A549 (cell line): Measurements from ENCODE around the gene GPX3.

Experiments
- CTCF ChIP-seq: fragments of >200 bp; sonication (Bioruptor Twin); formaldehyde crosslinking; IDR thresholded peaks from 3 replicates; pipeline ENCODE4 v1.5.1; 2016
- HDAC2 ChIP-seq: fragments of 200-600 bp; sonication (generic); IDR thresholded peaks from 2 replicates; pipeline ENCODE4 v1.6.1; 2016

GRCh38 chr5:151026088-151026487 lies 5.7 kb downstream of the GPX3 start:
- TF ChIP-seq HDAC2 (no peak), CTCF (no peak)
